IMR-90 (cell line): ENCODE data around the gene MICAL2. TPM values are rescaled to one million over a fixed set of nuclear protein-coding genes. Genes with fewer than 3 reads are reported as not detected.

Experiments used
- ATAC-seq: fragments of 200-7000 bp; cut with Tn5 transposase; 2 replicates; pipeline ENCODE4 v1.9.1; 2020; ENCODE audit warnings: low read depth, mild to moderate bottlenecking, moderate library complexity
- BruUV-seq: library from RNA; stranded (reverse); fragments of 400-500 nt; replicated peaks from 2 replicates; lab custom pipeline; 2021; lab: Mats Ljungman, UMichigan
- CTCF ChIA-PET: fragments of 300-600 bp; formaldehyde crosslinking; extraction: SDS; loops from one replicate; lab custom pipeline; 2021; ENCODE audit warnings: antibody characterized with exemption; lab: Yijun Ruan, JAX
- POLR2A ChIA-PET: fragments of 300-600 bp; sonication (Branson Sonifier 250); formaldehyde crosslinking; loops from one replicate; lab custom pipeline; 2022; ENCODE audit warnings: antibody characterized with exemption; ENCODE audit not compliant: unreplicated experiment; lab: Charles Lee
- DNase-seq: peaks from one replicate; pipeline ENCODE4 v3.0.0; 2013
- H2AFZ ChIP-seq: replicated peaks from 2 replicates; pipeline ENCODE3; 2013; ENCODE audit warnings: low read length, mild to moderate bottlenecking; ENCODE audit not compliant: poor library complexity
- H2AK5ac ChIP-seq: 2 replicates; pipeline ENCODE4 v1.6.1; 2013; ENCODE audit warnings: low read depth, low read length, inconsistent platforms
- H2AK9ac ChIP-seq: replicated peaks from 2 replicates; pipeline ENCODE3; 2013; ENCODE audit warnings: mild to moderate bottlenecking, low read depth, low read length, moderate library complexity; ENCODE audit not compliant: poor library complexity
- H2BK120ac ChIP-seq: 2 replicates; pipeline ENCODE4 v1.6.1; 2013; ENCODE audit warnings: low read depth, low read length, inconsistent platforms
- H2BK15ac ChIP-seq: 3 replicates; pipeline ENCODE4 v1.6.1; 2013; ENCODE audit warnings: low read depth, low read length, inconsistent platforms
- H2BK20ac ChIP-seq: 2 replicates; pipeline ENCODE4 v1.6.1; 2013; ENCODE audit warnings: low read depth, mild to moderate bottlenecking, inconsistent platforms, low read length, moderate library complexity
- H2BK5ac ChIP-seq: 2 replicates; pipeline ENCODE4 v1.6.1; 2013; ENCODE audit warnings: mild to moderate bottlenecking, low read depth, low read length, inconsistent platforms; ENCODE audit not compliant: poor library complexity, severe bottlenecking
- H3K14ac ChIP-seq: replicated peaks from 2 replicates; pipeline ENCODE4 v1.6.1; 2013; ENCODE audit warnings: low read depth, low read length, inconsistent platforms
- H3K18ac ChIP-seq: 2 replicates; pipeline ENCODE4 v1.6.1; 2013; ENCODE audit warnings: low read depth, low read length, control low read depth
- H3K23ac ChIP-seq: 2 replicates; pipeline ENCODE4 v1.6.1; 2013; ENCODE audit warnings: low read depth, low read length, inconsistent platforms
- H3K27ac ChIP-seq: 2 replicates; pipeline ENCODE4 v1.5.1; 2013; ENCODE audit warnings: mild to moderate bottlenecking, control low read depth, low read length; ENCODE audit not compliant: insufficient read depth
- H3K27me3 ChIP-seq: 2 replicates; pipeline ENCODE4 v1.6.1; 2013; ENCODE audit warnings: low read length; ENCODE audit not compliant: control insufficient read depth, insufficient read depth
- H3K36me3 ChIP-seq: 2 replicates; pipeline ENCODE4 v1.6.1; 2013; ENCODE audit warnings: low read length, mixed read lengths; ENCODE audit not compliant: control insufficient read depth, insufficient read depth
- H3K4ac ChIP-seq: 2 replicates; pipeline ENCODE4 v1.6.1; 2013; ENCODE audit warnings: low read depth, low read length, inconsistent platforms
- H3K4me1 ChIP-seq: 2 replicates; pipeline ENCODE4 v1.6.1; 2013; ENCODE audit warnings: low read length, mixed read lengths; ENCODE audit not compliant: control insufficient read depth, insufficient read depth
- H3K4me2 ChIP-seq: 2 replicates; pipeline ENCODE4 v1.6.1; 2013; ENCODE audit warnings: low read depth, mild to moderate bottlenecking, control low read depth, low read length, moderate library complexity
- H3K4me3 ChIP-seq: 2 replicates; pipeline ENCODE4 v1.5.1; 2013; ENCODE audit warnings: low read depth, mild to moderate bottlenecking, control low read depth, low read length, moderate library complexity; ENCODE audit not compliant: insufficient read depth
- H3K56ac ChIP-seq: 2 replicates; pipeline ENCODE4 v1.6.1; 2013; ENCODE audit warnings: low read length, inconsistent platforms; ENCODE audit not compliant: insufficient read depth; ENCODE audit errors: extremely low read depth
- H3K79me1 ChIP-seq, 2 experiments: 2 replicates each; pipeline ENCODE4 v1.6.1; 2013; ENCODE audit warnings: low read length in 2 of 2, inconsistent platforms in 1 of 2, low read depth in 1 of 2
- H3K9ac ChIP-seq: 2 replicates; pipeline ENCODE4 v1.6.1; 2013; ENCODE audit warnings: low read depth, low read length, control low read depth
- H3K9me1 ChIP-seq: 2 replicates; pipeline ENCODE4 v1.6.1; 2013; ENCODE audit warnings: low read length, inconsistent platforms; ENCODE audit not compliant: insufficient read depth
- H3K9me3 ChIP-seq: 2 replicates; pipeline ENCODE4 v1.6.1; 2013; ENCODE audit warnings: low read length; ENCODE audit not compliant: control insufficient read depth, insufficient read depth
- H4K20me1 ChIP-seq: 2 replicates; pipeline ENCODE4 v1.6.1; 2013; ENCODE audit warnings: low read length, inconsistent platforms; ENCODE audit not compliant: insufficient read depth
- H4K5ac ChIP-seq: 2 replicates; pipeline ENCODE4 v1.6.1; 2013; ENCODE audit warnings: mild to moderate bottlenecking, low read depth, low read length, control low read depth
- H4K8ac ChIP-seq, 2 experiments: 2 replicates each; pipeline ENCODE4 v1.6.1; 2013; ENCODE audit warnings: low read depth in 2 of 2, low read length in 2 of 2, control low read depth in 1 of 2, inconsistent platforms in 1 of 2
- H4K91ac ChIP-seq: 2 replicates; pipeline ENCODE4 v1.6.1; 2013; ENCODE audit warnings: low read depth, low read length, inconsistent platforms; ENCODE audit not compliant: insufficient read depth
- CHD1 ChIP-seq: IDR thresholded peaks from 2 replicates; pipeline ENCODE4 v1.6.1; 2012; ENCODE audit warnings: low read depth, low read length, improper control_type of control experiment
- ELK1 ChIP-seq: fragments of 150-350 bp; IDR thresholded peaks from 2 replicates; pipeline ENCODE4 v1.6.1; 2016; ENCODE audit warnings: low read depth, mild to moderate bottlenecking, low read length, moderate library complexity, borderline replicate concordance
- FOS ChIP-seq: fragments of 150-350 bp; IDR thresholded peaks from 2 replicates; pipeline ENCODE4 v1.6.1; 2016; ENCODE audit warnings: low read depth, low read length
- NFE2L2 ChIP-seq: fragments of 150-350 bp; IDR thresholded peaks from 2 replicates; pipeline ENCODE4 v1.6.1; 2016; ENCODE audit warnings: low read depth, mild to moderate bottlenecking, low read length
- RAD21 ChIP-seq: IDR thresholded peaks from 2 replicates; pipeline ENCODE4 v1.6.1; 2012; ENCODE audit warnings: low read length, improper control_type of control experiment
- USF2 ChIP-seq: fragments of 150-350 bp; IDR thresholded peaks from 2 replicates; pipeline ENCODE4 v1.6.1; 2017; ENCODE audit warnings: mild to moderate bottlenecking, antibody characterized with exemption, low read length, low read depth
- WGBS, 2 experiments: methylation state at CpG; one replicate each; pipeline versions ENCODE4 v1.1.5 to v1.1.7; 2013; ENCODE audit warnings: missing lambda C conversion rate in 2 of 2; ENCODE audit not compliant: insufficient read length in 1 of 2; ENCODE audit errors: extremely low coverage in 2 of 2; 5-methylcytosine and 5-hydroxymethylcytosine counted together
- dilution Hi-C: fragments of 300-500 bp; cut with HindIII; formaldehyde crosslinking; loops from one replicate; pipeline ENCODE4 v1.14.3; 2018; ENCODE audit warnings: low sequenced_read_pairs; ENCODE audit not compliant: unreplicated experiment
- in situ Hi-C: fragments of 300-500 bp; cut with MboI; formaldehyde crosslinking; loops from 3 replicates; pipeline ENCODE4 v1.14.3; 2019; ENCODE audit warnings: low sequenced_read_pairs, inconsistent platforms, mixed read lengths
- intact Hi-C: fragments of 100-400 bp; cut with micrococcal nuclease; formaldehyde crosslinking; loops from 2 replicates; pipeline ENCODE4 v1.10.0; 2022
- polyA plus RNA-seq, 3 experiments: library from polyadenylated mRNA; depleted of rRNA; stranded (reverse); fragments of >200 nt; gene quantifications; 2 replicates each; pipeline ENCODE4 v1.2.3, GENCODE V29; 2012; ENCODE audit warnings: low replicate concordance in 1 of 3
- total RNA-seq: library from RNA; depleted of rRNA; stranded (reverse); fragments of >200 nt; gene quantifications from 2 replicates; pipeline ENCODE4 v1.2.3, GENCODE V29; 2012

Gene MICAL2
- total and polyA plus RNA-seq, 2 of the 4 experiments (the other 2 are of a cell fraction), result 170 to 336 TPM

GRCh38 chr11:12241971-12242672 is 131.7 kb downstream of the MICAL2 start:
- Histone ChIP-seq H2AK5ac (no peak overlapping the region), H3K9ac (no peak overlapping the region), H2BK20ac (no peak overlapping the region), H3K56ac (no peak overlapping the region), H3K23ac (no peak overlapping the region), H2BK15ac (no peak overlapping the region), H3K14ac (no peak overlapping the region), H2AK9ac (no peak overlapping the region), H3K27ac (no peak overlapping the region), H2BK5ac (no peak overlapping the region), H4K91ac (no peak overlapping the region; the same call in 1 of the 2 replicates), H3K4me2 (no peak overlapping the region), H2AFZ (no peak overlapping the region), H4K8ac (0 out of 4 replicates have a peak overlapping the region, but pooled peaks of 1 of the 2 experiments have one; percentile 5), H3K18ac (no peak overlapping the region), H3K79me1 (peaks cover 42 to 97% of the 10 kb centered on the region in 2 experiments), H3K27me3 (no peaks in the 10 kb centered on the region), H2BK120ac (no peak overlapping the region), H3K36me3 (peaks cover 56% of the 10 kb centered on the region), H4K20me1 (no peaks in the 10 kb centered on the region), H3K9me3 (no peaks in the 10 kb centered on the region), H4K5ac (no peak overlapping the region), H3K4ac (no peak overlapping the region), H3K4me3 (no peak overlapping the region), H3K9me1 (peaks cover 35% of the 10 kb centered on the region), H3K4me1 (peaks cover 3% of the 10 kb centered on the region)
- dilution Hi-C loops (no loop called here), in situ Hi-C loops (no loop called here), intact Hi-C loops (no loop called here)
- ATAC-seq, result no peak
- no peak for DNase-seq
- ChIA-PET POLR2A (no interaction called here), CTCF (interaction anchor here (1.0 kb wide), 1 partner anchor 40 kb away, joined by 3 read pairs; no protein-coding TSS in a partner anchor)
- WGBS, 2 experiments, result no CpG with 5 or more reads among the region's 14 CpGs
- BruUV-seq, result no TSS peak
- TF ChIP-seq USF2 (no peak), NFE2L2 (no peak), FOS (no peak), ELK1 (no peak), RAD21 (no peak), CHD1 (no peak)
